ENCODE measurements around the gene SPTBN4. TPM values are rescaled to one million over a fixed set of nuclear protein-coding genes. Genes with fewer than 3 reads are reported as not detected.
"Not testable (repeated sequence)": the region's sequence is repeated elsewhere in the genome, so short reads cannot be mapped to it uniquely, and the experiment has no call there.

The SPTBN4 gene
- total RNA-seq, 1 experiment from 2014 or later = 1.9 TPM

GRCh38 chr19:40590464-40591265 is 123.9 kb downstream of the SPTBN4 start:
- H3K9me2 ChIP-seq (replicated peaks; ENCODE audit: low read length) = no peaks in the 10 kb centered on the region
- H2AFZ ChIP-seq (ENCODE audit: low read length) = no peak overlapping the region
- BruUV-seq (replicated peaks) = no TSS peak
- H3K9me3 ChIP-seq (ENCODE audit: low read length) = no peaks in the 10 kb centered on the region
- no peaks in the 10 kb centered on the region for H4K20me1 ChIP-seq (ENCODE audit: low read length)
- ChIA-PET CTCF (no interaction called here), POLR2A (ENCODE audit: unreplicated experiment) (no interaction called here)
- no peaks in the 10 kb centered on the region for H3K27me3 ChIP-seq (ENCODE audit: low read length)
- TF ChIP-seq, protein P1, sequence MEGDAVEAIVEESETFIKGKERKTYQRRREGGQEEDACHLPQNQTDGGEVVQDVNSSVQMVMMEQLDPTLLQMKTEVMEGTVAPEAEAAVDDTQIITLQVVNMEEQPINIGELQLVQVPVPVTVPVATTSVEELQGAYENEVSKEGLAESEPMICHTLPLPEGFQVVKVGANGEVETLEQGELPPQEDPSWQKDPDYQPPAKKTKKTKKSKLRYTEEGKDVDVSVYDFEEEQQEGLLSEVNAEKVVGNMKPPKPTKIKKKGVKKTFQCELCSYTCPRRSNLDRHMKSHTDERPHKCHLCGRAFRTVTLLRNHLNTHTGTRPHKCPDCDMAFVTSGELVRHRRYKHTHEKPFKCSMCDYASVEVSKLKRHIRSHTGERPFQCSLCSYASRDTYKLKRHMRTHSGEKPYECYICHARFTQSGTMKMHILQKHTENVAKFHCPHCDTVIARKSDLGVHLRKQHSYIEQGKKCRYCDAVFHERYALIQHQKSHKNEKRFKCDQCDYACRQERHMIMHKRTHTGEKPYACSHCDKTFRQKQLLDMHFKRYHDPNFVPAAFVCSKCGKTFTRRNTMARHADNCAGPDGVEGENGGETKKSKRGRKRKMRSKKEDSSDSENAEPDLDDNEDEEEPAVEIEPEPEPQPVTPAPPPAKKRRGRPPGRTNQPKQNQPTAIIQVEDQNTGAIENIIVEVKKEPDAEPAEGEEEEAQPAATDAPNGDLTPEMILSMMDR (conservative IDR thresholded peaks at IDR 0.05; ENCODE audit: low read depth, low read length) = no peak
- TF ChIP-seq EZH2 (IDR thresholded peaks at IDR 0.05; ENCODE audit: low read length, unreplicated experiment) (no peak), EZH2phosphoT487 (IDR thresholded peaks at IDR 0.05; ENCODE audit: borderline replicate concordance, low read length) (no peak)
- no peak overlapping the region for H3K9ac ChIP-seq (ENCODE audit: low read length)
- H3K79me2 ChIP-seq (ENCODE audit: low read length) = no peaks in the 10 kb centered on the region
- H3F3A ChIP-seq (ENCODE audit: low read length, unreplicated experiment) = no peaks in the 10 kb centered on the region
- H3K4me3 ChIP-seq (ENCODE audit: low read length) = no peak overlapping the region
- H3K4me1 ChIP-seq (ENCODE audit: insufficient read depth, low read length) = 0 out of 2 replicates have a peak, but pooled peaks cover 3% of the 10 kb centered on the region
- DNase-seq (no peak), ATAC-seq (no peak)
- intact Hi-C loops (cut with micrococcal nuclease) = no loop called here
- H3K27ac ChIP-seq (ENCODE audit: low read length) = no peak overlapping the region
- no peak overlapping the region for H3K4me2 ChIP-seq (ENCODE audit: low read length)
- H3K36me3 ChIP-seq (ENCODE audit: low read depth, low read length) = no peaks in the 10 kb centered on the region

DNA sequence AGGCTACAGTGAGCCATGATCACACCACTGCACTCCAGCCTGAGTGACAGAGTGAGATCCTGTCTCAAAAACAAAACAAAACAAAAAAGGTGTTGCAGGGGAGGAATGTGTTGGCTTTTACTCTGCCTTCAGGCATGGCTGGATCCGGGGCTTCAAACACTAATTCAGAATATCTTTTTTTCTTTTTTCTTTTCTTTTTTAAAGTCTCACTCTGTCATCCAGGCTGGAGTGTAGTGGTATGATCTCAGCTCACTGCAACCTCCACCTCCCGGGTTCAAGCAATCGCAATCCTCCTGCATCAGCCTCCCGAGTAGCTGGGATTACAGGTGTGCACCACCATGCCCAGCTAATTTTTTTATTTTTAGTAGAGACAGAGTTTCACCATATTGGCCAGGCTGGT is 124.9 kb downstream of the SPTBN4 start:
- H3F3A ChIP-seq (ENCODE audit: low read length, unreplicated experiment); intact Hi-C loops (cut with micrococcal nuclease); POLR2A ChIA-PET (ENCODE audit: unreplicated experiment); H3K27ac ChIP-seq (ENCODE audit: low read length); H3K4me2 ChIP-seq (ENCODE audit: low read length); H3K9me3 ChIP-seq (ENCODE audit: low read length); DNase-seq; H3K4me3 ChIP-seq (ENCODE audit: low read length); CTCF ChIA-PET; H4K20me1 ChIP-seq (ENCODE audit: low read length); H3K4me1 ChIP-seq (ENCODE audit: insufficient read depth, low read length); H3K27me3 ChIP-seq (ENCODE audit: low read length); H2AFZ ChIP-seq (ENCODE audit: low read length); BruUV-seq (replicated peaks); H3K36me3 ChIP-seq (ENCODE audit: low read depth, low read length); H3K9me2 ChIP-seq (replicated peaks; ENCODE audit: low read length); H3K79me2 ChIP-seq (ENCODE audit: low read length); H3K9ac ChIP-seq (ENCODE audit: low read length); ATAC-seq: not testable (repeated sequence)

DNA sequence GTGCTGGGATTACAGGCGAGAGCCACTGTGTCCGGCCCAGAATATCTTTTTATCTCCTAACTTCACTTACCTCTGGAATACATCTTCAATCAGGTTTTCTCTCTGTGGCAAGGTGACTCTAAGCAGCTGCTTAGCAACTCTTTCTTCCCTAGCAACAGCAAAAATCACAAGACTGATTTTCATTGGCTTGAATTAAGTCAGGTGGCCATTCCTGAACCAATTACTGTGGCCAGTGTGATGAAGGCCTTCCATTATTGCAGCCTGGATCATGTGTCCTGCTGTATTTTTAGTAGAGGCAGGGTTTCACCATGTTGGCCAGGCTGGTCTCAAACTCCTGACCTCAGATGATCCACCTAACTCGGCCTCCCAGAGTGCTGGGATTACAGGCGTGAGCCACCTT is 125.4 kb downstream of the SPTBN4 start:
- H3K4me3 ChIP-seq (ENCODE audit: low read length) = no peak overlapping the region
- no peaks in the 10 kb centered on the region for H3F3A ChIP-seq (ENCODE audit: low read length, unreplicated experiment)
- TF ChIP-seq EZH2phosphoT487 (IDR thresholded peaks at IDR 0.05; ENCODE audit: borderline replicate concordance, low read length) (no peak), EZH2 (IDR thresholded peaks at IDR 0.05; ENCODE audit: low read length, unreplicated experiment) (no peak)
- TF ChIP-seq, protein P1 (conservative IDR thresholded peaks at IDR 0.05; ENCODE audit: low read depth, low read length) = no peak
- H3K9ac ChIP-seq (ENCODE audit: low read length) = no peak overlapping the region
- no peaks in the 10 kb centered on the region for H3K36me3 ChIP-seq (ENCODE audit: low read depth, low read length)
- POLR2A ChIA-PET (ENCODE audit: unreplicated experiment) = no interaction called here
- H2AFZ ChIP-seq (ENCODE audit: low read length) = no peak overlapping the region
- peak; percentile 23 for ATAC-seq
- no peaks in the 10 kb centered on the region for H4K20me1 ChIP-seq (ENCODE audit: low read length)
- H3K4me2 ChIP-seq (ENCODE audit: low read length) = no peak overlapping the region
- no peaks in the 10 kb centered on the region for H3K9me2 ChIP-seq (replicated peaks; ENCODE audit: low read length)
- BruUV-seq (replicated peaks) = no TSS peak
- H3K4me1 ChIP-seq (ENCODE audit: insufficient read depth, low read length) = peaks cover 4% of the 10 kb centered on the region; the same call in 1 of the 2 replicates
- H3K27ac ChIP-seq (ENCODE audit: low read length) = no peak overlapping the region
- H3K79me2 ChIP-seq (ENCODE audit: low read length) = no peaks in the 10 kb centered on the region
- peak; percentile 64 for DNase-seq
- no peaks in the 10 kb centered on the region for H3K9me3 ChIP-seq (ENCODE audit: low read length)
- H3K27me3 ChIP-seq (ENCODE audit: low read length) = no peaks in the 10 kb centered on the region
- intact Hi-C loops (cut with micrococcal nuclease) = no loop called here
- CTCF ChIA-PET = no interaction called here
